Fibroblast of skin of scalp (primary cell): ENCODE measurements around the gene SLC30A4.
A peak's percentile ranks its signal among the peaks of the same experiment; 100 is the strongest.
"Not testable (repeated sequence)": the region's sequence is repeated elsewhere in the genome, so short reads cannot be mapped to it uniquely, and the experiment has no call there.

Experiments
- DNase-seq: peaks from one replicate; pipeline ENCODE4 v3.0.0-alpha.2; 2013

Gene SLC30A4

DNA sequence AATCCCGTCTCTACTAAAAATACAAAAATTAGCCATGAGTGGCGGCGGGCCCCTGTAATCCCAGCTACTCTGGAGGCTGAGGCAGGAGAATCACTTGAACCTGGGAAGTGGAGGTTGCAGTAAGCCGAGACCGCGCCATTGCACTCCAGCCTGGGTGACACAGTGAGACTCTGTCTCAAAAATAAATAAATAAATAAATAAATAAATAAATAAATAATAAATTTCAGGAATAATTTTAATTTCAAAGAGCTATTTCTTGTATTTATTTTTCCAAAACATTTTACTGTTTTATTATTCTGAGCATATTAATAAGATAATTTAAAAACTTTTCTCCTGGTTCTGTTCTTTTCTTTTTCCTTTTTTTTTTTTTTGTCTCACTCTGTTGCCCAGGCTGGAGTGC is 15.4 kb downstream of the SLC30A4 start:
- DNase-seq, result not testable (repeated sequence)

DNA sequence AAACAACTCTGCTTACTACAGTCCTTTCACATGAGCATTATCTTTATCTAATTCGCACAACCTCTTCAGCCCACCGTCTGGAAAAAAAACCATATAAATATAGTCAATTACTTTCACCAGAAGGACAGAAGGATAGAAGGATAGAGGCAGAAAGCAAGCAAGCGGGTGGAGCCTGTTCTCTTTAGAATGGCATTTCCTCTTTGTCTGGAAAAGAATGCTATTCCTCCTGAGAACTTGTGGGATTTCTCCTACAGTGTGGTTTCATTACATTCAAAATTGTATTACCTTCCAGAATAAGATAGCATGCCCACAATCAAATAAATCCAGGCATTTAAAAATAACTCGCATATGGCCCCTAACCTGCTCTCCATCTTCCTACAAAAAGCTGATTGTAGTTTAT is 23.1 kb downstream of the SLC30A4 start:
- peak; percentile 50 for DNase-seq

DNA sequence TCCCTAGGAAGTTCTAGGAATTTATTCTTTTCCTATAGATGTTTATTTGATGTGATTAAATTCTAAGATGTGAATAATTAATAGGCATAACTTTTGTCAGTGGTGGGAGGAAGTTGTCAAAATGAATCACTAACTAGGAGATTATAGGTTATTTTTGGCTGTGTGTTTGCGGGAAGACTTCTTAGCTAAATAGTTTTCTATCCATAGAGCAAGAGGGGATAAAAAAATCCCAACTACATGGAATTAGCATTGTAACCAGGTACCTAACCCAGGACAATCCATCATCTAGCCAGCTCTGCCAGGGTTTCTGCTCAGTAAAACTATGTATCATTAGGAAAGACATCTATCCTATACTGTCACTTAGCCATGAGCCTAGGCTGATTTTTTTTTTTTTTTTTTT is 23.9 kb downstream of the SLC30A4 start:
- no peak for DNase-seq

DNA sequence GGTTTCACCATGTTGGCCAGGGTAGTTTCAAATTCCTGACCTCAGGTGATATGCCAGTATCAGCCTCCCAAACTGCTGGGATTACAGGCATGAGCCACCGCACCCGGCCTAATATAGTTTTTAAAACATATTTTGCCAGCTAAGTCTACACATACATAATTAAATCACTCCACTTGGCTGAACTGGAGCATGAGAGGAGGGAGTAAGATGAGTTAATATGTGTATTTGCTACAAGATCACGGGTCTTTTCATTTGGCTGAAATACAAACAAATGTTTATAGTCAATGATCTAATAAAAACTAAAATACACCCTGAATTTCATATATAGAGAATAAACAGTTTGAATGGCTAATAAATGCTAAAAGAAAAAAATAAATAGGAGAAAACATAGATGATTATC is 25.3 kb downstream of the SLC30A4 start:
- DNase-seq, result no peak

DNA sequence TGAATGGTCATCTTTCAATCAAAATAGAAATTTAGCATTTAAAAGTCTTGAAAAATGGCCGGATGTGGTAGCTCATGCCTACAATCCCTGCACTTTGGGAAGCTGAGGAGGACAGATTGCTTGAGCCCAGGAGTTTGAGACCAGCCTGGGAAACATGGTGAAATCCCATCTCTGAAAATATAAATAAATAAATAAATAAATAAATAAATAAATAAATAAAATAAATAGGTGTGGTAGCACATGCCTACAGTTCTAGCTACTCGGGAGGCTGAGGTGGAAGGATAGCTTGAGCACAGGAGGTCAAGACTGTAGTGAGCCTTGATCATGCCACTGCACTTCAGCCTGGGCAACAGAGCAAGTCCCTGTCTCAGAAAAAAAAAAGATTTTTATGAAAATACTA is 25.9 kb downstream of the SLC30A4 start:
- DNase-seq, result no peak

DNA sequence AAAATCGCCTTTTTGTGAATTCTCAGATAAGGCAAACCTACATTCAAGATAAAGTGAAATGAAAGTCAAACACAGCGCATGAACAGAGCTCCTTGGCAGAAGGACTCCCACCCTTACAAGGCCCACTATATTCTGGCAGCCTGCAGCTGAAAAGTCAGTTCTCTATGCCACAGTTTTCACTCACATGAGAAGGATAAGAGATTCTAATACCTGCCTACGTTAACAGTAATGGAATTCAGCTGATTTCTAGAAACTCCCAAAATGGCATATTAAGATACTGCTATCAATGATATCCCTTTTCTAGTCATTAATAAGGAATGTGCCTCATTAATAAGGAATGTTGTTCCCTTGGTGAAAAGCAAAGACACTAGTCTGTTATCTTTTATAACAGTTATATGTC is 27.0 kb downstream of the SLC30A4 start:
- DNase-seq, result no peak

DNA sequence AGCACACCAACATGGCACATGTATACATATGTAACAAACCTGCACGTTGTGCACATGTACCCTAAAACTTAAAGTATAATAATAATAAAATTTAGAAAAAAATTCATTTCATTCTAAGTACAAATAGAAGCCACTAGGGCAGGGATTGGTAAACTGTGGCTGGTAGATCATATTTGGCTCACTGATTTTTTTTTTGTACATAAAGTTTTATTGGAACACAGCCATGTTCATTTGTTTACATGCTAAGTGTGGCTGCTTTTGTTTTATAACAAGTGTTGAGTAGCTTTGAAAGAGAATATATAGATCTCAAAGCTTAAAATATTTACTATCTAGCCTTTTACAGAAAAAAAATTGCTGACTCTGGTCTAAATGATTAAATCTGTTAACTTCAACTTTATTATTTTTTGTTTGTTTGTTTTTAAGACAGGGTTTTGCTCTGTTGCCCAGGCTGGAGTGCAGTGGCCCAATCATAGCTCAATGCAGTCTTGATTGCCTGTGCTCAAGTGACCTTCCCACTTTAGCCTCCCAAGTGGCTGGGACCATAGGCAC is 32.8 kb downstream of the SLC30A4 start:
- no peak for DNase-seq

DNA sequence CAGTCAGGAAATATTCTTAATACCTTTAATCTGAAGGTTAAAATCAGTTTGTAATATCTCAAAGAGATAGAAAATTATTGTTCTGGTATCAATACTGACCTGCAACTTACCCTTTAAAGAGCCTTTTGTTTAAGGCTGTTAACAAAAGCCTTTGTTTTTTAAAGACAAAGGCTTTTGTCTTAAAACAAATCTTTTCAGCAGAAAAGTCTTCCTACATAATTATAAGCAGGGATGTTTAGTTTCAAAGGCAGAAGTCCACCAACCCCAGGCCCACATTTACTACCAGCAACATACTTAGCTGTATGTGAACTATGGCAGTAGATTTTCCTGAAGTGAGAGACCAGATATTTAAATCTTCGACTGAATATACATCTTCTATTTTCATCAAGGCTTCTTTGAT is 36.2 kb downstream of the SLC30A4 start:
- DNase-seq, result no peak

DNA sequence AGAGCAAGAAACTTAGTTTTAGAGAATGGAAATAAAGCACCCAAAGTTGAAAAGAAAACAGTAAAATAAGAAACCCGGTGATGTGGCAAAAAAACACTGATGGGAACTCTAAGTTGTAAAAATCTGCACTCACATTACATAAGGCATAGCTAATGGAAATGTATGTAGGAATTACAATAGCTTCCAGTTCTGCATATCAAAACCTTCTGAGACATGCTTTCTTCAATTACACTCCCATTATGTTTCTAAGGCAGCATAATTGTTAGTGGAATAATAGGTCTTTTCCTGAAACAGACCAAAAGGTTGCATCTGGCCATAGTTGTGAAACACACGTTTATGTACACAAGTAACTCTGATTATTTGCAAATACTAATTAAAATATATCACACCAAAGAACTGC is 41.4 kb downstream of the SLC30A4 start:
- DNase-seq, result no peak

DNA sequence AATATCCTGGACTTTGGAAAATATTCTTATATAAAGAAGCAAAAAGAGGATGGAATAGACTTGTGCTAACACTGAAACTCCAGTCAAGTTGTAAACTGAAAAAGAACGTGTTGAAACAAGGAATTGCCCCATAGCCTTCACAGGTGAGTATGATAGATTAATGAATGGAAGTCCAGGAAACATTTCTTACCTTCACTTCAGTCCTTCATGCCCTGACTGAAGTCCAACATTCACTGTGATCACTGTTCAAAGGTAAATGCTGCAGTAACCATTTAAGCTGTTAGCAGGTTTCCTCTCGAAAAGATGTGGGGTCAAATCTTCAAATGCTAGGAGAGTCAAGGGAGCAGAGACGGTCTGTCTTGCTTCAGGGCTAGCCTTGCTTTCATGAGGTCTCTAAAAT is 46.1 kb downstream of the SLC30A4 start:
- DNase-seq, result no peak

DNA sequence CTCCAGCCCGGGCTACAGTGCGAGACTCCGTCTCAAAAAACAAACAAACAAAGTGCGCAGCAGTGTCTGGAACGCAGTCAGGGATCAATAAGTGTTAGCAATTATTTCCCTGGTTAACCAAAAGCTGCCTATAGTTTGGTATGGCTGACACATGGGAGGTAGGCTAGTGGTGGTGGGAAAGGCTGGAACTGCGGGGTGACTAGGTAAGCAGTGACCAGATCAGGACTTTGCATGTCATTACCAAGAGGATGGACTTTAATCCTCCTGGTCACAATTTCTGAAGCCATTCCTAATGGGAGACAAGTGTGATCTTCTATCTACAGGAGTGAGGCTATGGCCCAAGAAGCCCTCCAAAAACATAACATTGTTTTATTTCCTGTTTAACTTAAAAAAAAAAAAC is 47.8 kb downstream of the SLC30A4 start:
- DNase-seq, result no peak

DNA sequence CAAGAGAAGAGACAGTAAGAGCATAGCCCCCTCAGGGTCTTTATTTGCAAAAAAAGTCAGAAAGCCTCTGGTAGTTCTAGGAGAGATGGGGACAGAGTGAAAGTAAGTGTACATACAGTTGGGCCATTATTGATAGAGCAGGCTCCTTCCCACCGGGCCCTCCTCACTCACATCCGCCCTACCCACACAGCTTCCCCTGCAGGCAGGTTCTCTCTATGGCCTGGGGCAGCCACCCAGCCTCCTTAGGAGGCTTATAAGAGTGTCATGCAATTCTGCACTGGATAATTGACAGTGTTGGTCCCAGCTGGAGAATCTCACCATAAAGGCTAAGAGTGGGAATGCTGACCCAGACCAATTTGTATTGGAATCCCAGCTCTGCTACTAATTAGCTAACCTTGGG is 49.5 kb downstream of the SLC30A4 start:
- no peak for DNase-seq

DNA sequence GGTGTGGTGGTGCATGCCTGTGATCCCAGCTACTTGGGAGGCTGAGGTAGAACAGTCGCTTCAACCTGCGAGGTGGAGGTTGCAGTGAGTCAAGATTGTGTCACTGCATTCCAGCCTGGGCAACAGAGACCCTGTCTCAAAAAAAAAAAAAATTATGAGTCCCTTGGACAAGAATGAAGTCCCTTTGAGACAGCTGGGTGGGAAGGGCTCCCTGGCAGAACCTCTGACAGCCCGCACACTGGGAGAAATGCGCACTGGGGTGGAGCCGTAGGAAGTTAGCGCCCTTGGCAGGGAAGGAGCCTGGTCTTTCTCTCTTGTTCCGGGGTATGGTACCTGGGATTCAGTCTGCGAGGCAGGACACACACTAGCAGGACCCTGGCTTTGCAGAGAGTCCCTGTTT is 51.4 kb downstream of the SLC30A4 start:
- no peak for DNase-seq

DNA sequence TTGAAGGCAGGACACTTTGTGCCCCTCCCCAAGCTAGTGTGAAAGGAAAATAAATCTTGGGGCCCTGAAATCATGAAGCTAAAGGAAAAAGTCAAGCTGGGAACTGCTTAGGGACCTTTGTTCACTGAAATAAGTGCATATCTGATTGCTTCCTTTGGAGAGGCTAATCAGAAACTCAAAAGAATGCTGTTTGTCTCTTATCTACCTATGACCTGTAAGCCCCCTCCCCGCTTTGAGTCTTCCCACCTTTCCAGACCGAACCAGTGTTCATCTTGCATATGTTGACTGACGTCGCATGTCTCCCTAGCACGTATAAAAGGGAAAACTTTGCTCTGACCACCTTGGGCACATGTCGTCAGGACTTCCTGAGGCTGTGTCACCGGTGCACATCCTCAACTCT is 53.1 kb downstream of the SLC30A4 start:
- no peak for DNase-seq

DNA sequence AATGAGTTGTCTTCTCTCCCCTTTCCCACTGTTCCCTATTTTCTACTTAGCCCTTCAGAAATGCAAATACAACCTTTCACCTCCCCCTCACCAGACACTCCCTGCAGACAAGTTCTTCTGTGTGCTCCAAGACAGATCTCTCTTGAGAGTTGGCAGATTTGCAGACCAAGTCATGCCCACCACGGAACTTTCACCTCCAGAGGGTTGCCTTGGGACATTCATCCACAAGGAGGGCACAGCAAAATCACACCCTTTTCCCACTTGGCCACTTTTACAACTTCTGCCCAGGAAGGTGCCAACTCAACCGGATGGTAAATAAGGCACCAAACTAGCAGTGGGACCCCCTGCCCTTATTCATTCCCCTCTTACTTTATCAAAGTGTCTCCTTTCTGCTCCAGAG is 53.5 kb downstream of the SLC30A4 start:
- DNase-seq, result no peak

DNA sequence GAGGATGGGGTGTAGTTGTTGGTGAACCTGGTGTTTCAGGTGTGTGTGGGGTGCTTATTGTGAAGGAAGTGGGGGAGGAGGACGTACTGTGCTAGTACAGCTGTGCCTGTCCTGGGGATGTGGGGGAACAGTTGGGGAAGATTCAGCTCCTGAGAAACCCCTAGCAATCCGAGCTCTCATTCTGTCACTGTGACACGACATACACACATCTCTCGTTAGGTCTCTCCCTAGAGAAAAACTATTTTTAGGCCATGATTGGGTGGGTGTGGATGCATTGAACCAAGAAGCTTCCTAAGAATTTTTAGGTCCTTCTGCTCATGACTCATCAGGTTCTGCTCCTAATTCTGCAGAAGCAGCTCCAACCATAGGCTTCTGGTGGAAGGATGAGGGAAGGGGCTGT is 54.3 kb downstream of the SLC30A4 start:
- DNase-seq, result no peak

DNA sequence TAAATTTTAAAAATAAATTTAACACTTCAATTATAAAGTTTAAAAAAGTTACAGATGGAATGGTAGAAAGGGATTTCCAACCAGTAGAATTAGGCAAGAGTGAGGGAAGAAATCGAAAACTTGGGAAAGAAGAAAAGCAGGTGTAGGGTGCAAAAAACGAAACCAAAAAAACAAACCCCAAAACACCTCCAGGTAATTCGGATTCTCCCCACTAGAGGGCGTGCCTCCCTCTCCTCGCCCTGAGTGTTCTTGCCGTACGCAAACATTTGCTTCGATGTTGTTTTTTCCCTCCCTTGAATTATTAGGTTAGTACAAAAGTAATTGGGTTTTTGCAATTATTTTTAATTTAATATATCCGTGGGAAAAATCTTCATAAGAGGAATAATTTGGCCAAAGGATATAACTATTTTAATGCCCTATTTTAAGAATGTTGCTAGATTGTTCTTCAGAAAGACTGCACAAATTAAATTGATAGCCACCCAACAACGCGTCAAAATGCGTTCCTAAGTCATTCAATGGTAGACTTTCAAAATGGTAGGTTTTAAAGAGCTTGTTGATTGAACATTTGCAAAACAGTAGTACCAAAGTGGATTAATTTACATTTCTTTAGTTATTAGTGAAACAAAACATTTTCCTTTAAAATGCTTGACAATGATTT is 63.7 kb downstream of the SLC30A4 start:
- DNase-seq, result peak; percentile 41

DNA sequence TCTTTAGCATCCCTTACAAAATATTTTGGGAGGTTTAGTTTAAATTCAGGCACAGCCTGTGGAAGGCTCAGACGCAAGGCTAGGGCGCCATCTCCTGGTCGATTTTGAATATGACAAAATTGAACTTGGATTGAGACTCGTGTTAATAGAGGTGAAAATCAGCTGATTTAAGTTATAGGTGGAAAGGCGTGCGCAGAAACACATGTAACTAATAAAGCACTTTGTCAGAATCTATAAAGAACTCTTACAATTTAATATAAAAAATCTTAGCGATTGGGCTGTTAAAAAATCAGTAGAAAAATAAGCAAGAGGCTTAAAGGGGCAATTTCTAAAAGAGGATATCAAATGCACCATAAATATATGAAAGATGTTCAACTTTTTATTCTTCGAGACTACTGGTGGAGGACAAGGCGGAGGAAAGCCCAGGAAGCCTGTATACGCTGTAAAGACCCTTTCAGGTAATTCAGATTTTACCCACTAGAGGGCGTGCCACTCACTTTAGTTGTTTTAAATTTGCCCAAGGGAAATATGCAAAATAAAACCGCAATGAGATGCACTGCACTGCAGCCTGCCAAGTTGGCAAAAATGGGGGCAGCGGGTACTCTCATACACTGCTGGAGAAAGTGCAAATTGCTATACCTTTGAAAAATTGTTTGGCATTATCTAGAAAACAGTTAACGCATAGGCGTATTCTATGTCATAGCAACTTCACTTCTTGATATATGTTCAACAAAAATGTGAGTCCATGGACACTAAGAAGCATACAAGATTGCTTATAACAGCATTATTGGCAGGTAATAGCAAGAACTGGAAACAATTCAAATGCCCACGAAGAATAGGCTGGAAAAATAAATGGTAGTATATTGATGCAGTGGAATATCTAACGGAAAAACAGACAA is 64.7 kb downstream of the SLC30A4 start:
- peak; percentile 85 for DNase-seq

DNA sequence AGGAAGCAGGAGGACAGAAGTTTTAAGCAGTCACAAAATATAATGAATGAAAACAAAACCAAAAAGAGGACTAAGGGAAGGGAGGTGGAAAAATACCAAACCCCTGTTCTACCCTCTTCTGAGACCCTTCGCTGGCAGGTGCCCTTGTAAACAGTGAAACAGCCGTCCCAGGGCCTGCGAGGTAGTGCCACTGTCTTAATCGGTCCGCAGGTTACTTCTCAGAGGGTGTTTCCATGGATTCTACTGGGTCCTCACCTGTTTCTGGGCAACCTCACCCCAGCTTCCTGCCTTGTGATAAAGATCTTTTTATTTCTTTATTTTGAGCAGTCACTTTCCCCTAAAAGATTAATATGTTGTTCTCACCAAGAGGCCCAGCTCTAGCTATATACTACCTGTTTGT is 65.3 kb downstream of the SLC30A4 start:
- no peak for DNase-seq

DNA sequence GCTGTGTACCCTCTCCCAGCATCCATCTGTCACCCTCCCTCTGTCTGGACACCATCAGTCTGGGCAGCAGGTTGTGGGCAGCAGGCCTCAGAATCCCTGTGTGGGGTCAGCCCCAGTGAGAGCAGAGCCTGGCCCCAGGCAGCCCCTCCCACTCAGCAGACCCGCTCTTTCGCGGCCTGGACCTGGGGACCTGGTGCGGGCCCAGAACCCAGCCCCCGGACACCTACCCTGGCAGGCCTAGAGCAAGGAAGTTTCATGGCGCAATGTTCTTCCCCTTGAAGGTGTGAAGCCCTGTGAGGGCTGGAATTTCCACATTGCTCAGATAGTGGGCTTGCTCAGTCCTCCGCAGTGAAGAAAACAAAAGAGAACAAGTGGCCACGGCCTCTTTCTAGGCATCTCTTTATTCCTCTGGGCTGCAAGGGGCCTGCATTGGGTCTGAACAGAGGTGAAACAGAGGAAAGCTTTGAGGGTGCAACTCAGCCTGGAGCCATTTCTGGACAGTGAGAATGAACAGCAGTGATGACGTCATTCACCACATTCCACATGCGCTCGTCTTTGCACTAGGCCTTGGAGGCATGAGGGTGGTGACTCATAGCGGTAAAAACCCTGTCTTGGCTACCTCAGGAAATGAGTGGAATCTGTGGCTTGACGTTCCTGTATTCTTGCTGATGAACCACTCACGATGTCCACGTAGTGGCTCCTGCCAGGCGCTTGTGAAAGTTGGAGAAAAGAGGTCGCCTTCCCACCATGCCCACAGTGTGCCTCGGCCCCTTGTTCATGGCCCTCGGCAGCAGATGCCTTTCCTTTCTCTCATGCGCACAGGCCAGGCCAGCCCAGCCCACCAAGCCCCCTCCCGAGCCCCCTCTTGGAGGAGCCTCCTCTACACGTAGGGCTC is 66.1 kb downstream of the SLC30A4 start:
- peak; percentile 99 for DNase-seq

DNA sequence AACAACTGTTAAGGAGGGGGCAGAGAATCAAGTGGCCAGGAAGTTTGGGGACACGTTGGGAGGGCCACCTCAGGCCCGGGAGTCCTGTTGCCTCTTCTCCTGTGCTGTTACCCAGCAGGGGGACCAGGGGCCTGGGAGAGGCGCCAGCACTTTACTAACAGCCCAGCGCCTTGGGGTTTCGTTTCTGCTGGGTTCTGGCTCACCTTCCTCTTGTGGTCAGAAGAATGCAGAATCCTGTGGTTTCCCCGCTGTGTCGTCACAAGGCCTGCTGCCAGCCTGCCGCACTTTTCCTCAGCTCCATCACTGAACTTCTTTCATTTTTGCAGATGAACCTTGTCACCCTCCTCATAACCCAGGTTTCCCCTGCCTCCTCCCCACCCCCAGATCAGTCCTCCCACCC is 67.7 kb downstream of the SLC30A4 start:
- DNase-seq, result peak; percentile 96

DNA sequence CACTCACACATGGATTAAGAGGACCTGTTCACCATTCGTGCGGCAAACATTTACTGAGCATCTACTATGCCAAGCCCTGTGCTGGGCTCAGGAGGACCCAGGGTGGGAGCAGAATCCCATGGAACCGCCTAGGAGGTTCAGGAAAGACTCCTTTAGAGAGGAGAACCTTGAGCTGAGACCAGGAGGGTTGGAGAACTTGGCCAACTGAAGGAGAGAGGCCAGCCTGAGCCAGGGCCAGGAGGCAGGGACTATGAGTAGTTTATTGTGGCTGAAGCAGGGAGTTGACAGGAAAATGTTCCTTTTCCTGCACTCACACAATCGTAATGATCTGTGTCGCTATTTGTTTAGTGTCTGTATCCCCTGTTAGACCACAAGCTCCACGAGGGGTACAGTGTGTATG is 71.3 kb downstream of the SLC30A4 start:
- no peak for DNase-seq
